HG02973 (cell line): ENCODE measurements around the gene ENSA.
"Not testable (repeated sequence)": the region's sequence is repeated elsewhere in the genome, so short reads cannot be mapped to it uniquely, and the experiment has no call there.

Source experiments
- ATAC-seq: cut with Tn5 transposase; IDR thresholded peaks from one replicate; pipeline ENCODE4 v1.9.1; 2021; ENCODE audit warnings: moderate library complexity; ENCODE audit not compliant: unreplicated experiment

The ENSA gene

DNA sequence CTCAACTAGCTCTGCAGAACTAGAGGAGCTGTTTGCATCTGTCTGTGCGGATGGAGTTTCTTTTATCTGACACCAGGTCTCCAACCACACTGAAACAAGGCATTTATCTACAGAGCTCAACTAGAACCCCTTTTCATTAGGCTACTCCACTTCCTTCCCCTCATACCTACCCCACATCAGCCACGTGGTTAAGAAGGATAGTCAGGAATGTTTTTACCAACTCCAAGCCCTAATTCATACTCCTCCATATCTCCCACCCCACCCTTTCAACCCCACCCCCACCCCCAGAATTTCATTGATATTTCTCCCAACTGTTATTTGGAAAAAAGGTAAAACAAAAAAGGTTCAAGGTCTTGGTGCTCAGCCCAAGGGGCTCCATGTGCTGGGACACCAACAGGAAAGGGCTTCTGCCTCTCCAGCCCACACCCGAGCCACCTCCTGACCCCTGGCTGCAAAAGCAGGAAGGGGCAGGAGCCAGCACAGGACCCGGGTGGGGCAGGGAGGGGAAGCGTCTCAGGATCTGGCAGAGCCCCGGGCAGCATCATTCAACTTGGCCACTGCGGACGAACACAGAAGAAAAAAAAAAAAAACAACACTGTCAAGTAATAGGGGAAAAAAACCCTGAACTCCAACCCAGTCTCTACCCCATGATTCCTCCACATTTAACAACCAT lies 7.0 kb downstream of the ENSA start:
- ATAC-seq: no peak

DNA sequence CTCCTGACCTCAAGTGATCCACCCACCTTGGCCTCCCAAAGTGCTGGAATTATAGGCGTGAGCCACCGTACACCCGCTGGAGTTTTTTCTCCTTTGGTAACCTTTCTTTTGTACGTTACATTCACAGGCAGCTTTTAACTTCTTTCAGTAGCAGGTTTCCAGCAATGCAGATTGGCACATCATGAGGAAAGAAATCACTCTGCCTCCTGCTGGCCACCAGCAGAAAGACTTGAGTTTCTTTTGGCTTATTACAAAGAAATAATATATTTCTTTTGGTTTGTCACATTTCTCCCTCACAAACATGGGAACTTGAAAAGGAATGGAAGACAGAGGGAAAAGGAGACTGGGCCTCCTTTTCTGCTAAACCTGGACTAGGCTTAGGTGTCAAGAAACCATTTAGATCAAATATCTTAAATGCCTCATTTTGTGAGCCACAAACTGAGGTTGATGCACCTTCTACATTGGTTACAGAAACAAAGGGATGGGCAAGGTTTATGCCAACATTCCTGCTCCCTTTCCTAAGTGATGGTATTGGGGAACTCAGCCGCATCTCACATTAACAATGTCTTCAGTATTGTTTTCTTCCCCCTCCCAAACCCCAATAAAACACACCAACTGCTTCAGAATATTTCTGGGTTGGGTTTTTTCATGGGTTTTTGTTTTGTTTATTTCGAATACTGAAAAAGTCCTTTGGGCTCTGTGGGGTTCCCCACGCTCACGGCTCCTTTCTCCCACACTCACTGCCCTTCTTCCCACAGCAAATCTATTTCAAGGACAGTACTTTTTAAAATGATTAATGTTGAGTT lies 7.7 kb downstream of the ENSA start:
- ATAC-seq: no peak

DNA sequence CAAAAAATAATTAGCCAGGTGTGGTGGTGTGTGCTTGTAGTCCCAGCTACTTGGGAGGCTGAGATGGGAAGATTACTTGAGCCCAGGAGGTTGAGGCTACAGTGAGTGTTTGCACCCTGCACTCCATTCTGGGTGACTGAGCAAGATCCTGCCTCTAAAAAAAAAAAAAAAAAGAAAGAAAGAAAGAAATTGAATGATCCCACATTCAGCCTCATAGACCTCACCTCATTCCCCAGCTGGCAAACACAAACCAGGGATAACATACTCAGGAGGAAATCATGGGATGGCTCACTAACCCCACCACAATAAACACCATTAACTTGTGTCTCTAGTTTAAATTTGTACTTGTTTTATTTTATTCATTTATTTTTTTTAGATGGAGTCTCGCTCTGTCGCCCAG lies 8.5 kb downstream of the ENSA start:
- no peak for ATAC-seq

DNA sequence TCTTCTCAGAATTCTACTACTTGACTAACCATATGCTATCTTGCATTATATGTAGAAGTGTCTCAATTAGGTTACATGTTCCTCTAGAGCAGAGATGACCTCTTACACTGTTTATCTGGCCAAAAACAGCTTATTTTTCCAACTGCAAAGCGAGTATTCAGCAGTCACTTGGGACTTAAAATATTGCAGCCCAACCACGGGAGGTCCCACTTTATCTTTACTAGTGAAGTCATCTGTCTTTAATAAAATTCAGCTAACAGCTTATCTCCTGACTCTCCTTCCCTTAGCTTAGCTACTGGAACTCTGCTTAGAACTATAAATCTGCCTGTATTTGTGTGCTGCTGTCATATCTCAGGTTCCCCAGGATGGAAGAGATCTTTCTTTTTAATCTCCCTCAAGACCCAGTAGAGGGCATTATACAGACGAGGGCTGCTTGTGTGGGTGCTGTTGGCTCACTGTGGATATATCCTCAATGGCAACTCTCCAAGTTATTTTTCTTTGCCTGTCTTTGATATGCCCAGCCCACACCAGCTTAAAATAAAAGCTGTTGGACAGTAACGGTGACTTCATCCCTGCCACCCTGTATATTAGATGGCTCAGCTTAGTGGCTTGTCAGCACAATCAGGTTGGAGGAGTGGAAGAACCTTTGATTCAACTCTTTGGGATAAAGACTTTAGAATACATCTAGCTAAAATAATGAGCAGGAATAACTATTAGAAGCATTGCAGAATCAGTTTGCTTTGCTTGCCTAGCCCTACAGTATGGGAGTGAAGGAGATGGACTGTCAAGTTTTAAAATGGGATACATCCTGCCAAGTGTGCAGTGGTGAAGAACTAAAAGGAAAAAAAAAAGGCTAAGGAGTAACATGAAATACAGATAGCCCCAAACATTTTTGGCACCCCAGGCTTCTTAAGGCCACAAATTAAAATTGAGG lies 9.6 kb downstream of the ENSA start:
- ATAC-seq: no peak

DNA sequence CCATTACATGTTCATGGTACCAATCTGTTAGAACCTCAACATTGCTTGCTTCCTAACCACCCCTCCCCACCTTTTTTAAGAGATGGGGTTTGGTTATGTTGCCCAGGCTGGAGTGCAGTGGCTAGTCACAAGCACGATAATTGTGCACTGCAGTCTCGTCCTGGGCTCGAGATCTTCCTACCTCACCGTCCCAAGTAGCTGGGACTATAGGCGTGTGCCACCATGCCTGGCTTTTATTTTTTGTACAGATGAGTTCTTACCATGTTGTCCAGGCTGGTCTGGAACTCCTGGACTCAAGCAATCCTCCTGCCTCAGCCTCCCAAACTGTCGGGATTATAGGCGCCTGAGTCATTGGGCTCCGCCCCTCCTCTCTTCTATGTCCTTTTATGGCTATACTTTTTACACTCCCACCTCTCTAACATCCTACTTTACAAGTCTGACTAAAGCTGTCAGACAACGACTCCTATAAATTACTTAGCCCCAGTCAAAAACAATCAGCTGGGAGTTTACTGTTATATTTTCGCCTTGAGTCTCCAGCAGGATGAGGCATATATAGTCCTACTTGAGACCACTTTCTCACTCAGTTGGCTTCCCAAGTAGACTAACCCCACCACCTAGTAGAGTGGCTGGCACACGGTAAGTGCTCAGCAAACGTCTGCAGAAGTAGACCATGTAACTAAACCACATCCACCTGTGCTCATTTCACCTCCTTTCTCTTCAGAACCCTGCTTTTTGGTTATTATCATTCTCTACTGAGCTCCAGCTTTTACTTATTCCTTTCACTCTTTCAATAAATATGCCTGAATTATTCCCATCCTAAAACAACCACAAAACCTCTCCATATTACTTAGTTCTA lies 13.8 kb downstream of the ENSA start:
- ATAC-seq: no peak

DNA sequence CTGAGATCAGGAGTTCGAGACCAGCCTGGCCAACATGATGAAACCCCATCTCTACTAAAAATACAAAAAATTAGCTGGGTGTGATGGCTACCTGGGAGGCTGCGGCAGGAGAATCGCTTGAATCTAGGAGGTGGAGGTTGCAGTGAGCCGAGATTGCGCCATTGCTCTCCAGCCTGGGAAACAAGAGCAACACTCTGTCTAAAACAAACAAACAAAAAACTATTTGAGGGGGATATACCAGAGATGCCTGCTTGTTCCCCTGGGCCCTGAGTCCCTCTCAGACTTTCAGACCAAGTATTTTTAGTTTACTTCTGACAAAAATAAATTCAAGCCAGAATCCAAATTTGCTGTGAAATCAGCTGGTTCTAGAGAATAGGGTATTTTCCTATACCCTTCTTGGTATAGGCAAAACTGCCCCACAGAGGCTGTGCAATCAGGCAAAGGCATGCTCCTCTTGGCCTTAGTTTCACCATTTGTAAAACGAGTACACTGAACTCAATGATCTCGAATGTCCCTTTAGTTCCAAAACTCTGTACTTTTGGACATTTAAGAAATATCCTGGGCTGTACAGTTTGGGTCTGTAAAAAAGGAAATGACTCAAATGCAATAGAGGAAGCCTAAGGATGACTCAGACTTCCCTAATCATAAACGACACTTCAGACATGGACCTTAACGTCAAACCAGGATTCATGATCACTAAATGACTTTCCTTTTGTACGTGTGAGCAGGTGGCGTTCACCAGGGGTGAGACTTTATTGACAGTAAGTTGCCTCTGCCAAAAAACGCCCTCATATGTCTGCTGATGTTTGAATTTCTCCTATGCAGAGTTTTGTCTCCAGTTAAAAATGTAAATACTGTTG lies 16.1 kb downstream of the ENSA start:
- peak; percentile 39 for ATAC-seq

DNA sequence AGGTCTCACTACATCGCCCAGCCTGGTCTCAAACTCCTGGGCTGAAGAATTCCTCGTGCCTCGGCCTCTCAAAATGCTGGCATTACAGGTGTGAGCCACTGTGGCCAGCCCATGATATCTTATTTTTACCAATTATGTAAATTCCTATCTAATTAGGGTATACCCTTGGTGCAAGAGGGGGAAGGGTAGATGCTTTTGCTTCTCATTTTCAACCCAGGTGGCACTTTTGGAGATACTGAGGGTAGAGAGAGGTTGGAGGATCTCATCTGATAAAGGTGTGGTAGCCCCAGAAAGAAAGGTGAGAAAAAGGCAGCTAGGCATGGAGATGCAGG lies 17.4 kb downstream of the ENSA start:
- no peak for ATAC-seq

DNA sequence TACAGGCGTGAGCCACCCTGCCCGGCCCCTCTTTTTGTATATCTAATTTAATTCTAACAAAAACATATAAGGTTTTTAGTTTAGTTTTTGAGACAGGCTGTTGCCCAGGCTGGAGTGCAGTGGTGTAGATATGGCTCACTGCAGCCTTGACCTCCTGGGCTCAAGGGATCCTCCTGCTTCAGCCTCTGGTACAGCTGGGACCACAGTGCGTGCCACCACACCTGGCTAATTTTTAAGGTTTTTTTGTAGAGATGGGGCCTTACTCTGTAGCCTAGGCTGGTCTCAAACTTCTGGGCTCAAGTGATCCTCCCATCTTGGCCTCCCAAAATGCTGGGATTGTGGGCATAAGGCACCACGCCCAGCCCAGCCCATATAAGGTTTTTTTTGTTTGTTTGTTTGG lies 18.8 kb downstream of the ENSA start:
- ATAC-seq: no peak

DNA sequence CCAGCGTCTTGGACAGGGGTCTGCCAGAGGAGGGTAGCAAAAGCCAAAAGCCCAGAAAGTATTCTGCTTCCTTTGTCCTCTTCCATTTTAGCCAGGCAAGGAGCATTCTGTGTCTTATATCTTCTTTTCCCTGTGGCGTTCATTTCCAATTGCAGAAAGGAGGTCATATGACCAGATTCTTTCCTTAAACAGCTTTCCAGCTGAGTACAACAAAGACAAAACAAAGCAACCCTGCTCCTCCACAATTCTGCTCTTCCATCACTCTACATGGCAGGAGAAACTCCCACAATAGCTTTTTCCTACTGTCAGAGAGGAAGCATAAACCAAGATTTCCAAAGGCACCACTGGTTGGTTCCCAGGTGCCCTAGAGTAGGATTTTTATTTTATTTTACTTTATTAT lies 19.7 kb downstream of the ENSA start:
- ATAC-seq: no peak

DNA sequence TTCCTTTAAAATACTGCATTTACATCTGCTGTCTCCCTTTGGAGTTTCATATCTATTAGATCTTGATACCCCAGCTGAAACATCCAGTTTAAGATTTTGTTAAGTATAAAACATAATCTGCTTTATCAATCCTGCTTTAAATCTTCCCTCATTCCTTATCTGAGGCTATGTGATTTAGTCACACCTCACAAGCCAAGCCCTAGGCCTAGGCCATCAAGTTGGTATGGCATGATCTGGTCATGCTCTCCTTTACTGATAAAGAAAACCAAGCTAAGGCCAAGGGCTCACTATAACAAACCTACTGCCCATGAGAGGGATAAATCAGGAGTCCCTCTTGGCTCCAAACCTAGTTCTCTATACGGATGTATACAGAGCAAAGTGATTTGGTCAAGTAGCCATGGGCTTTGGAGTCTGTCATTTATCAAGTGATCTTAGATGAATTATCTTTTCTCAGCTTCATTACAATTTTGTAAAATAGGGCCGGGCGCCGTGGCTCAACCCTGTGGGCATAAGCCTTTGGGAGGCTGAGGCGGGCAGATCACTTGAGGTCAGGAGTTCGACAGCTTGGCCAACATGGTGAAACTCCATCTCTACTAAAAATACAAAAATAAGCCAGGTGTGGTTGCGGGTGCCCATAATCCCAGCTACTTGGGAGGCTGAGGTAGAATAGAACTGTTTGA lies 22.8 kb downstream of the ENSA start:
- ATAC-seq: no peak

DNA sequence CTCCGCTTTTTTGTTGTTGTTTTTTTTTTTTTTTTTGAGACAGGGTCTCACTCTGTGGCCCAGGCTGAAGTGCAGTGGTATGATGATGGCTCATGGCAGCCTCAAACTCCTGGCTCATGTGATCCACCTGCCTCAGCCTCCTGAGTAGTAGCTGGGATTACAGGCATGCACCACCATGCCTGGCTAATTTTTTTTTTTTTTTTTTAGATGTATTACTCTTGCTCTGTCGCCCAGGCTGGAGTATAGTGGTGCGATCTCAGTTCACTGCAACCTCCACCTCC lies 24.0 kb downstream of the ENSA start:
- not testable (repeated sequence) for ATAC-seq

DNA sequence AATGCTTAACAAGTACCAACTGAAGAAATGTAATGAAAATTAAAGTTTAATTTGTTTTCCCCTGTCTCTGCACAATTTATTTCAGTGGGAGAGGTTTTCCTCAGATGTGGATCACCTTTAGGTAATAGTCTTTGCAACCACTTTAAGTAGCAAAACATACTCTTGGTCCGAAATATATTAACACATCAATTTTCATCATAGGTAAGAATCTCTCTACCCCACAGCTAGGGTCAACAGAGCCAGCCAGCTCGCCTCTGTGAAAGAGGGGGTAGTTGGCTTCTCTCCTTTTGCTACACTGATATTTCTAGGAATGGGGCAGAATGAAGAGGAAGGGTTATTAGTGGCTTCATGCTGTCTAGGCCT lies 25.2 kb downstream of the ENSA start:
- ATAC-seq: no peak

DNA sequence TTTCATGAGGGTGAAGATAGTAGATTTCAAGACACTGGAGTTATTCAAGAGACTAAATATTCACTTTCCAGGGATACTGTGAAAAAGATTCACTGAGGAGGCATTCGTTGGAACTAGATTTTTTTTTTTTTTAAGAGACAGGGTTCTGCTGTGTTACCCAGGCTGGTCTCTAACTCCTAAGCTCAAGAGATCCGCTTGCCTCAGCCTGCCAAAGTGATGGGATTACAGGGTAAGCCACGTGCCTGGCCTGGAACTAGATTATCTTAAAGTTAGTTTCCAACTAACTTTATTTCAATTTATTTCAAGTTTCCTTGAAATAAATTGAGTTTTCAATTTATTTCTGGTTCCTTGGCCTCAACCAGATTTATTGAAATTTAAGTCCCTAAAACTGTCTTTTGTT lies 25.7 kb downstream of the ENSA start:
- ATAC-seq: no peak

DNA sequence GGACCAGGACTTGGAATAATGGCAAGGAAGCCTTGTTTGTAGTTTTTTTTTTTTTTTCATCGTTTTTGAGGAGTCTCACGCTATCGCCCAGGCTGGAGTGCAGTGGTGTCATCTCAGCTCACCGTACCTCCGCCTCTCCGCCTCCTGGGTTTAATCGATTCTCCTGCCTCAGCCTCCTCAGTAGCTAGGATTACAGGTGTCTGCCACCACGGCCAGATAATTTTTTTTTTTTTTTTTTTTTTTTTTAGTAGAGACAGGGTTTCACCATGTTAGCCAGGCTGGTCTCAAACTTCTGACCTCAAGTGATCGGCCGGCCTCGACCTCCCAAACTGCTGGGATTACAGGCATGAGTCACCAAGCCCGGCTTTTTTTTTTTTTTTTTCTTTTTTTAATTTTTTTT lies 27.0 kb downstream of the ENSA start:
- not testable (repeated sequence) for ATAC-seq

DNA sequence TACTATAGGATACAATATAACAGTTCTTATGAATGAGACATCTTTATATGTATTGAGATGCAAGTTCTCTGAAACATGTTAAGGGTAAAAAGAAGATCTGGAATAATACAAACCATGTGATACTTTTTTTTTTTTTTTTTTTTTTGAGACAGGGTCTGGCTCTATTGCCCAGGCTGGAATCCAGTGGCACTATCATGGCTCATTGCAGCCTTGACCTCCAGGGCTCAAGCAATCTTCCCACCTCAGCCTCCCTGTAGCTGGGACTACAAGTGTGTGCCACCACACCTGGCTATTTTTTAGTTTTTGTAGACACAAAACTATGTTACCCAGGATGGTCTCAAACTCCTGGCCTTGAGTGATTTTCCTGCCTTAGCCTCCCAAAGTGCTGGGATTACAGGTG lies 27.9 kb downstream of the ENSA start:
- ATAC-seq: no peak

DNA sequence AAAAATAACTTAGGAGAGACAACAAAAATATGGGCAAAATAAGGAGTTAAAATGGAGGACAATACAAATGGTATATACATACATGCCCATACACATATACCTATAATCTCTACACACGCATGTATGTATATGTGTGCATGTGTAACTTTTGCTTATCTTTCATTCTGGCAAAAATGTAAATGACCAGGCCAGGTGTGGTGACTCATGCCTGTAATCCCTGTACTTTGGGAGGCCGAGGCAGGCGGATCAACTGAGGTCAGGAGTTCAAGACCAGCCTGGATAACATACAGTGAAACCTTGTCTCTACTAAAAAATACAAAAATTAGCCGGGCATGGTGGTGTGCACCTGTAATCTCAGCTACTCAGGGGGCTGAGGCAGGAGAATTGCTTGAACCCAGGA lies 31.1 kb downstream of the ENSA start:
- ATAC-seq: not testable (repeated sequence)

DNA sequence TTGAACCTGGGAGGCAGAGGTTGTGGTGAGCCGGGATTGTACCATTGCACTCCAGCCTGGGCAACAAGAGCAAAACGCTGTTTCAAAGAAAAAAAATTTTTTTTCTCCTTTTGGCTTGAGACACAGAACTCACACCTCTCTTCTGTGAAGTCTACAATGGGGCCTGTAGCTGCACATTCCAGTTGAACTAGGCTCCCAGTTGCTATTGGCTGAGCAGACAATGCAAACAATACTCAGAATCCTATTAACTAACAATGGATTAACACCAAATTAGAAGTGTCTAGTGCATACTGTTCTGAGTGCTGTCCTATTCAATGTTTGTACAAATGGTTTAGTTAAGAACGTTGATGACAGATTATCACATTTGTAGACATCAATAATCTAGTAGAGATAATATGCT lies 32.4 kb downstream of the ENSA start:
- no peak for ATAC-seq

DNA sequence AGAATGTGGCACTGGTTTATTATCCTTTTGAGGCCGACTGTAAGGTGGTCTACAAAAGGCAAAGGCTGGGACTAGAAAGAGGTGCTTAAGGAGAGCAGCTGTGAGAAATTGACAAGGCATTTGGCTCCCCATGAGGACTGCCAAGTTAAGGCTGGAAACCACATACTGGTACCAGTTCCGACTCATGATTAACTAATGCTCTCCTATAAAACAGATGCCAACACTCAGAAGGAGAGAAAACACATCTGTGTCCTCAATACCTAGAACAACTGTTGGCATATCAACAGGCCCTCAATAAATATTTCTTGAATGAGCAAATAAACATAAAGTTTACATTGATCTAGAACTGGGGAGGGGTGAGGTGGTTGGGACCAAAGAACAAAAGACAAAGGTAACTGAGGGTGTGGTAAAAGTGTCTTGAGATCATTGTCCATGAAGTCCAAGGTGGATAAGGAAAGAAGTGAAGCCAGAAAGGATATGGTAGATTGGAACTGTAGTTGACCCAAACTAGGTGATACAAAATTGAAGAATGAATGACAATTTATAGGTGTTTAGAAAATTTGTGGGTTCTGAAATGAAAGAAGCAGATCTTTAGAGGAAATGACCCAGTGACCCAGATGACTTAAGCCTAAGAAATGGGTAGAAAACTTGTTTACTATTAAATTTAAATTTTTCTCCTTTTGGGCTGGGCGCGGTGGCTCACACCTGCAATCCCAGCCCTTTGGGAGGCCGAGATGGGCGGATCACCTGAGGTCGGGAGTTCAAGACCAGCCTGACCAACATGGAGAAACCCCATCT lies 33.1 kb downstream of the ENSA start:
- no peak for ATAC-seq

DNA sequence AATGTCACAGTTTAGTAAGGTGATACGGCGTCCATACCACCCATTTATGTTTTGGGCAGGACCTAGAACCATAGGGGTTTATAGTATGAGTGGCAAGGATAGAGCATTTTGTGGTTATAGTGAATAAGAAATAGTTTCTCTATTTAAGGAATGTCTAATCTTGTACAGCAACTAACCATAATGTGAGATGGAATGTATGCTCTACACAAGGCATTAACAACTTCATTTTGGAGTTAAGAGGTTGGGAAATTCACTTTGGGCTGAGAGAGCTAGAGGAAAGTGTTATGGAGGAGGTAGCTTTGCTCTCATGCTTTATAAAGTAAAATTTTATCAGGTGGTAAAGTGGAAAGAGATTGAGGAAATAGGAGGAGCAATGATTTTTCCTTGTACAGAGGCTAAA lies 47.0 kb downstream of the ENSA start:
- no peak for ATAC-seq
